Esophagus mucosa (tissue), 1 donor: ENCODE data around the gene GAS7. TPM values are rescaled to one million over a fixed set of nuclear protein-coding genes. Genes with fewer than 3 reads are reported as not detected.
"Not testable (repeated sequence)": the region's sequence is repeated elsewhere in the genome, so short reads cannot be mapped to it uniquely, and the experiment has no call there.

ENCODE experiments used
- ATAC-seq: fragments of 200-7000 bp; cut with Tn5 transposase; one replicate; pipeline ENCODE4 v1.9.1; 2020
- total RNA-seq: library from RNA; stranded (reverse); gene quantifications from one replicate; pipeline ENCODE4 v1.2.4, GENCODE V29; 2023
- donor health status: DM: yes; HTN: yes; CAD: no.

GAS7 gene
- total RNA-seq, 1 donor from 2014 or later = 17.3 TPM

GRCh38 chr17:10071141-10071540, 127.3 kb downstream of the GAS7 start:
- ATAC-seq = no peak

- ATAC-seq = no peak
Measured at GRCh38 chr17:10070690-10071089, 127.7 kb downstream of the GAS7 start.

GRCh38 chr17:10069301-10069700, 129.1 kb downstream of the GAS7 start:
- no peak for ATAC-seq

- no peak for ATAC-seq
Measured at GRCh38 chr17:10067446-10068143, 130.8 kb downstream of the GAS7 start.

GRCh38 chr17:10064536-10064935, 133.9 kb downstream of the GAS7 start:
- ATAC-seq = no peak

- peak; percentile 25 for ATAC-seq
Measured at GRCh38 chr17:10063730-10064241, 134.6 kb downstream of the GAS7 start.

- peak; percentile 41 for ATAC-seq
Measured at GRCh38 chr17:10062691-10063385, 135.6 kb downstream of the GAS7 start.

GRCh38 chr17:10061111-10061845, 137.1 kb downstream of the GAS7 start:
- no peak for ATAC-seq

- no peak for ATAC-seq
Measured at GRCh38 chr17:10060526-10060925, 137.9 kb downstream of the GAS7 start.

- ATAC-seq = no peak
Measured at GRCh38 chr17:10059684-10060211, 138.7 kb downstream of the GAS7 start.

- no peak for ATAC-seq
Measured at GRCh38 chr17:10058921-10059683, 139.3 kb downstream of the GAS7 start.

- ATAC-seq = not testable (repeated sequence)
Measured at GRCh38 chr17:10057466-10057865, 140.9 kb downstream of the GAS7 start.

- ATAC-seq = no peak
Measured at GRCh38 chr17:10055262-10055975, 143.0 kb downstream of the GAS7 start.

GRCh38 chr17:10053782-10054540, 144.4 kb downstream of the GAS7 start:
- ATAC-seq = no peak

- ATAC-seq = no peak
Measured at GRCh38 chr17:10052106-10052813, 146.1 kb downstream of the GAS7 start.

GRCh38 chr17:10051112-10051511, 147.3 kb downstream of the GAS7 start:
- no peak for ATAC-seq

GRCh38 chr17:10050597-10051101, 147.8 kb downstream of the GAS7 start:
- peak; percentile 17 for ATAC-seq

- ATAC-seq = no peak
Measured at GRCh38 chr17:10048629-10049350, 149.6 kb downstream of the GAS7 start.
